Anterior cingulate cortex (tissue), 58 donors: ENCODE data around the gene MYOM1.
A peak's percentile ranks its signal among the peaks of the same experiment; 100 is the strongest.

Experiments used
- DNase-seq, 58 donors: peaks; one replicate each; lab custom pipeline; 2025; lab: John Stamatoyannopoulos, UW

Gene MYOM1

DNA sequence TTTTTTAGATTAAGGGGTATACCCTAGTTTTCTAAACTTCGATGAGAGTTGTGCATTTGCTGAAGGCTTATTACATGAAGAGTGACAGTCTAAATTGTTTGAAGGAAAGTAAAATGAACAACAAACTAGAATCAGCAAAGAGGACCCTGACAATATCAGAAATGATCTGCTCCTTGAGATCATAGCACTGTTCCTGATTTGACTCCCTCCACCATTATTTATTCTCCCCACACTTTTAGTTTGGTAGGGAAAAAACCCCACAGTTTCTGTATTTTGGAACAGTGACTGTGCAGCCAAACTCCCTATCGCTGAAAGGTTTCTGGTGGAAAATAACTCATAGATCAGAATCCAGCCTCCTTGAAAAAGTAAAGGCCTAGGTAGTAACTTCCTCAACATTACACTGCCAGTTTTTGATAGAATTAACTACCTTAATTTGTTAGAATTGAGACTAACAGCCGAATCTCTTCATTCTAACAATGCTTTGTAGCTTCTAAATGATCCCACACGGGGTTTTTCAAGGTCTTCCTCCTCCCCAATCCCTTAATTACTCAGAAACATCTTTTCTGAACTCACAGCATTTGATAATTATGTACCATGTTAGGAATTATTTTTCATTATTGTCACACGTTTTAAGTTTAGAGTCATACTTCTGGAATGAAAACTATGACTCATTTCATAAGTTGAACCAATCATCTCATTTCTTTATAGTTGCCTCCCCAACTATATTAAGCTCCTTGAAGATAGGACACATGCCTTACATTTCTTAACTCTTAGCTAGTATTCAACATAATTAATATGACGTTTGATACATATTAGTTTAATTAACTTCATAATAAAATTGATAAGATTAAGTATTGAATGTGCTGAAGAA, 30.7 kb upstream of the MYOM1 start:
- DNase-seq = no peak

DNA sequence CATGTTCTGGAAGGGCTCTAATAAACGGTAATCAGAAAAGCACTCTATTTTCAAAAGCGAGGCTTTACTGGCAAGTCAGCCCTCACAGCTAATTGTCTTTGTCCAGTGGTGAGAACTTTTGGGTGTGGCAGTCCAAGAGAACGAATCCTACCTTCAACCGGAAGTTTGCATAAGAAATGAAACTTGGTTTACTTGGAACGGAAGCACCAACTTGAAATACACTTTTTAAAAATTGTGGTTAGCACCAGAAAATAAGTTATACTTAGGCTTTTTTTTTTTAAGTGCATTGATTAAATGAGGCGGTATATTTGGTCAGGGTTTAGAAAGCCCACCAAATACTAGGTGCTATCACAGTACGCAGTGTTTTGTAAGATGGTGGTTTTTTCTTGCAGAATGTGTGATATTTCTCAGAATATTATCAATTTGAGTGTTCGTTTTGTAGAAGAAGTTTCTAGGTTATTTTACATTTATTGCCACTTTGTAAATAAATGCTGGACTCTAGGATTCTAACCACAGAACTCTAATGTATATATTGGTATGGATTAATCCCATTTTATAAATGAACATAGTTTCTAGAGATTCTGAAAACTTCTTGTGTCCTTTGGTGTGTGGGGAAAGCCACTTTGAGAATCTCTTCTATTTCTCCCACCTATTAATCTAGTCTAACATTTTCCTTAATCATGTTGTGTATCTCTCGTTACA, 29.0 kb upstream of the MYOM1 start:
- no peak for DNase-seq

DNA sequence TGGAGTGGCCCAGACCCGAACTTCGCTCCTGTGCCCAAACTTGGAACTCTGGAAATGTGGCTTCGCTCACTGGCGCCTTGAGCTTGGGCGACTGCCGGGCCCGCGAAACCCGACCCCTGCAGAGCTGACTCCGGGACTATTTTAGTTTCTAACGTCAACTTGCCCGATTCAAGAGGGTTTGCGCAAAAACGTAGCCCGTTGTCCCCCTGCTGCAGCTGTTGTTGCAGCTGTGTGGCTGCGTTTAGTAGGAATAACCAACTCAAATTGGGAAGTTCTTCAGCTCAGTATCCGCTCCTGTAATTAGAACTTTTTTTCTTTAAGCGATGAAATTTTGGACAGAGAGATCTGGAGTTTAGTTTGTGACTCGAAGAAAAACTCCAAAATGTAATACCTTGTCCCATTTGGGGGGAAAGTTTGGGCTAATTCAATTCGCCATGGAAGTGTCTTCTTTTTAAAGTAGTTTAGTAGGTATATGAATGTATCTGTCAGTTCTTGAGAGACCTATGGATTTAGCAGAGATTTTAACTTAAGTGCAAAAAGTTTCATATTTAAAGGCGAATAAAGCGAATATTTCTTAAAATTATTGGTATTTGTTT, 28.4 kb upstream of the MYOM1 start:
- peak in 11 of 58 donors; percentile 26 to 61 (median 42) for DNase-seq

DNA sequence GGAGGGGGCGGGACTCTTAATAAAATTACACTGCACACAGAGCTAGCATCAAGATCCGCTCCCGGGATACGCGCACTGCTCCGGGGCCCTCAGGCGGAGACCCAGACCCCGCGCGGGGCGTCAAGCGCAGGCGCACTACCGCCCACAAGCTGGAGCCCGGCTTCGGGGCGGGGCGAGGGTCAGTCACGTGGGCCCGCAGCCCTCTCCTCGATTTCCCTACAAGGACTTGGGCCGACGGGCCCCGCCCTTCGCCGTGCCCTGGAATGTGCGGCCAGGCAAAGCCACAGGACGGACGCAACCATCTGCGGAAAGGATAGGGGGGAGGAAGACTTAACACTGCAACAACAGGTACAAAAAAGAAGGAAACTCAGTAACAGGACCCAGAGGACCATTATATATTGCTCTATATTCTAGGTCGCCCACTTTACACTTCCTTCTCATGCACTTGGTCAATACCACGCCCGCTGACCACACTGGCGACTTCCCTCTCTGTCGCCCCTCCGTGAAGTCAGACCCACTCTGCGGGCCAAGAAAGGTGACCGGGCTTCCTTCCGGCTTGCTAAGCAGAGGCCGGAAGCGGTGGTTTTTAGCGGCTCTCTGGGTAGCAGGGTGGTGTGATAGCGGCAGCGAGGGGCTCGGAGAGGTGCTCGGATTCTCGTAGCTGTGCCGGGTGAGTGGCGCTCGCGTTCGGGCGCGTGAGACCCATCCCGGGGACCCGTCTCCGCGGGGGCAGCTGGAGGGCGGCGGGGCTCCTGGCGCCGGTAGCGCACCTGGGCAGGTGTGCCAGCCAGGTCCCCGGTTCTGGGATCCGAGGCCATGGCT, 27.7 kb upstream of the MYOM1 start, which contains the start of gene MYL12A:
Gene MYL12A, plus strand, starts transcription at position 562 of the 822 bp plus-strand sequence. CDS start 5,447 bp downstream, outside the sequence.
- peak; percentile 31 to 94 (median 88) for DNase-seq

DNA sequence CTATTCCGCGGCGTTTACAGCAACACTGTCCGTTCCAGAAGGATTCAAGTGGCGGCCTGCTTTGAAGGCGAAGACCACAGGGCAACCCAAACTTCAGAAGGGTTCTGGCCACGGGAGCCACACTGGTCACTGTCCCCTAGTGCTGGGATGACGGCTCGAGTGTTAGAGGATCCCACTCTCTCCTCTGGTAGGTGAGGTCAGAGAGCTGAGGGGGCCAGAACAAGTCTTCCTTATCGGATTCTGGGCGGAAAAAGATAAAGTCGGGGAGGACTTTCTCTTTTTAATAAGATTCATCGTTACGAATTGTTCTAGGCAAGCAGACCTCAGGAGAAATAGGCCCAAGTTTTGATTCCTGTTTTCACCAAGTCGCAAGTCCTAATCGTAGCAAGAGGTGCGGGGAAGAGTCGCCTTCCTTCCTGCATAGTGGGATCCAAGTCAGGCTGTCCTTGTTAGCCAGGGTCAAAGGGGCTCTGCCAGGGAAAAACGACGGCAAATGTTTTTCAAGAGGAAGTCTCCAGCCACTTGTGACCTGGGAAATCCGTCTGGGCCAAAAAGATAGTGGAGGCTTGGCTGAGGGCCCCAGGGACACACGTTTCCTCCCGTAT, 27.0 kb upstream of the MYOM1 start:
- DNase-seq = peak in 23 of 58 donors; percentile 5 to 70 (median 35)

DNA sequence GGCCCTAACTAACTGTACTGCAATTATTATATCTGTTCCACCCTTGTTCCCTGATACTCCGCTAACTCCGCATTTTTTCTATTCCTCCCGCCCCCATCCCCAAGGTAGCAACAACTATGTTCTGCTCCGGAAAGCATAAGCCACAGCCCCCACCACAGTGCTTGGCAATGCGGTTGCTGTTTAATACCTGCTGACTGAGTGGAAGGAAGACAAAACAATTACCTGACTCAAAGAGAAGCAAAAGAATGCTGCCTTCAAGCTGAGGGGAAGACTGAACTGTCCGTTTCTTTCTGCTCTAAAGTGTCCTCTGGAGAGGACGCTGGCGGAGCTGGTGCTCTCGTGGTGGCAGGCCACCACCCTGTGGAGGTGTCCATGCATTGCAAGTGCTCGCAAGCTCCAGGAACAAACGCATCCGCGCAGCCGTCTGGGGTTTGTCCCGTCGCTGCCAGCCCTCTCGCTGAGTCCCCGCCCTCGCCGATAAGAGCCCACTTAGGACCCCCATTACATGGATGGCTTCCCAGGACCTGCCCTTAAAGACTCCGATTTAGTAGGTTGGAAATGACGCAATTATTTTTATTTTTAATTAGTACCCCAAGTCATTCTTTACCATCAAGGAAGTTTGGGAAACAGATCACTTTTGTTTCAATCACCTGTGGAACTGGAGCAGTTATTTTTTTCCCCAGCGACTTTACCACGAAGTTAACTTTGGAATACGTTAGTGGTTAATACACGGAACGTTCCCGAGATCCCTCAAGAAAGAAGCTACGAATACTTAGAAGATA, 26.3 kb upstream of the MYOM1 start:
- peak in 57 of 58 donors; percentile 9 to 90 (median 74) for DNase-seq

DNA sequence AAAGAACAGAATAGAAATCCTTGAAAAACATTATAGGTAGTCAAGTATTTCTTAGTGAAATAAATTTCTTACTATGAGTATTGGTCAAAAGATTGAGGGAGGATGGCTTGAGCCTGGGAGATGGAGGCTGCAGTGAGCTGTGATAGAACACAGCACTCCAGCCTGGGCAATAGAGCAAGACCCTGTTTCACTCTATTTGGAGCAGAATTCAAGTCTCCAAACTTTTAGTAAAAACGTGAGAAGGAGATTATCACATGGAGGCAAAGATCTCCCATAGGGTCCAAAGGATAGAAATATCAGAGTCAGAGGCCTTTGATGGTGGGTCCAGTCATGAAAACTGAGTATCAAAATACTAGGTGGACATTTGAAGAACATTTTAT, 25.4 kb upstream of the MYOM1 start:
- no peak for DNase-seq

DNA sequence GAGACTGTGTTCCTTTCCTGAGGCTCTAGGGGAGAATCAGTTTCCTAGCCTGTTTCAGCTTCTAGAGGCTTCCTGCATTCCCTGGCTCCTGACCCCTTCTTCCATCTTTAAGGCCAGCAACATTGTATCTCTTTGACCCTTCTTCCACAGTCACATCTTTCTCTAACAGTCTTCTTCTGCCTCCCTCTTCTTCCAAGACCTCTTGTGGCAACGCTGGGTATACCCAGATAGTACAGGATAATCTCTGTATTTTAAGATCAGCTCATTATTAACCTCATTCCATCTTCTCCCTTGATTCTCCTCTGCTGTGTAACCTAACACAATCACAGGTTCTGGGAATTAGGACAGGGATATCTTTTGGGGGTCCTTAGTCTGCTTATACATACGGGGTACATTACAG, 19.0 kb upstream of the MYOM1 start:
- DNase-seq = no peak

DNA sequence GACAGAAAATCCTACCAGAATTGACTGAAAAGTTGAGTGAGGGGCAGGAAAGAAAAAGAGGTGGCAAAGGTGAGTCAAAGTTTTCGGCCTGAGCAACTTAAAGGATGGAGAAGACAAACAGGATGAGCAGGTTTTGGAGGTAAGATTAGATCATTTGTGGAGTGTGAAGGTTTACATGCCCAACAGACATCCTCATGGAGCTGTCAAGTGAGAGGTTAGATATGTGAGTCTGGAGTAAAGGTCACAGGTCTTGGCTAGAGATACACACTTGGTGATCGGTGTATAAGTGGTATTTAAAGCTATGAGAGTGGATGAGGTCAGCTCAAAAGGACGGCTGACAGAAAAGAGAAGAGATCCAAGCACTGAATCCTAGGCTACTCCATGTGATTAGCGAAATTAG, 16.7 kb upstream of the MYOM1 start:
- no peak for DNase-seq

DNA sequence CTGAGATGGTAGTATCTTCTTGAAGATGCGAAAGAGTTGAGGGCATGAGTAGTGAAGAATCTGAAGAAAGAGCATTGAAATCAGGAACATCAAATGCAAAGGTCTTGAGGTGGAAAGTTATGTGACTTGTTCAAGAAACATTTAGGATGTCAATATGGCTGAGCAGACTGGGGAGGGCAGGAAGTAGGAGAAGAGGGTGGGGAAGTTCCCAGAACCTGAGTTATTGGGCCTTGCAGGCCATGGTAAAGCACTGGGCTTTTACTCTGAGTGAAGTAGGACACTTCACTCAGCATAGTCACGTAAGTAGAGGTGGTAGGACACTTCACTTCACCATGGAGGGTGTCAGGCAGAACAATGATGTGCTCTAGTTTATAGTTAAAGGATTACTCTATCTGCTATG, 16.1 kb upstream of the MYOM1 start:
- DNase-seq = no peak

DNA sequence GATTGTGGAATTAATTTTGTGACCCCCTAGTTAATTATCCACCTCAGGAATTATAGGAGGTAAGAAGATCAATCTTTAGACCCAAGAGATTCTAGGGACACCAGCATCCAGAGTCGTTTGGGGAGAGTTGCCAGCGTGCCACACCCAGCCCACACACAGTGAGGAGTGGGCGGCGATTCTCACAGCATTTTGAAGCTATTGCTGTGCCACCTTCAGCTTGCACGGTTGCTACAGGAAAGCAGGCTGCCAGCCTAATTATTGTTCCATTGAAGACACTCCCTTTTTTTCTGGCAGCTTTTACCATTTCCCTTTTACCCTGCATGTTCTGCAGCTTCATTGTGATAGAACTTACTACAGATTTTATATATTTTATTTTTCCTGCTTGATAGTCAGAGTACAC, 14.7 kb upstream of the MYOM1 start:
- peak in 3 of 58 donors; percentile 3 to 36 (median 3) for DNase-seq

DNA sequence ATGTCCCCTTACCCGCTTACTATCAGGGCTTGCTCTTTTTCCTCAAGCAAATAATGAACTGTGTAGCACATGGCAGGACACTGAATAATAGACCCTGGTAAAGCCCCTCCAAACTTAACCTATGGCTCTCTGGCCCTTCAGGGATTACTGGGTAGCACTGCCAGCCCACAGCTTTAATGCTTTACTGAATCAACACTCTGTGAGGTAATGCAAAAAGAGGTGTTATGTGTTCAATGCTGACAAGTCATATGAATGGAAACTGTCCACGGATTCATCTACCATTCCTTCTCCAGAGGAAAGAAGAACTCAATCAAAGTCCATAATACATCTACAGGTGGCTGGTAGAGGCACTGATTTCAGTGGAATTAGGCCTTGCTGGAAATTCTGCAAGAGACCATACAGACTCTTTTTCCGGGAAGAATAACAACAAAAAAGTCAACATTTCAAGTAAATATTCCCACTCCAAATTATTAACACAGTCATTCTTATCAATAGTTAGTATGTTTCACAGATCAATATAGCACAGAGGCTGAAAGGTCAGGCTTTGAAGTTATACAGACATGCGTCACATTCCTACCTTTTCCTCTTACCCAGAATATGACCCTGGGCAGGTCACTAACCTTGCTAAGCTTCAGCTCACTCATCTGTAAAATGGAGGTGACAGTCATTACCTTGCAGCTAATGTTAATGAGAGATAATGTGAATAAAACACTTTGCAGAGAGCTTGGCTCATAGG, 13.8 kb upstream of the MYOM1 start:
- DNase-seq = no peak

DNA sequence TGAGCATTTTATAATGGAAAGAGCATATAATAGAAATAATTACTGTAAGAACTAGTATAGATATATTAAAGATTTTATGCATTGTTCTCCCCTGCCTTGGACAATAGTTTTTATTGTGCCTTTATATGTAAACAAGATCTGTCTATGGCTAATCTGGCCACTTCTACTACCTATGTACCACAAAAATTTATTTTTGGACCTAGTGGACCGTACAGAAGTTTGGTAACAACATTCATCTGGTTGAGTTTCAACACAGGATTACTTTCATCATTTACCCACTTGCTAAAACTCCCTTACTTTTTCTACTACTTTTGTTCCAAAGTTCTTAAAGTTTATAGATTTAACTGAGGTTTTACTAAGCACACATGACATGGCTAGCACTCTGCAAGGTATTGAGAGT, 13.2 kb upstream of the MYOM1 start:
- DNase-seq = no peak

DNA sequence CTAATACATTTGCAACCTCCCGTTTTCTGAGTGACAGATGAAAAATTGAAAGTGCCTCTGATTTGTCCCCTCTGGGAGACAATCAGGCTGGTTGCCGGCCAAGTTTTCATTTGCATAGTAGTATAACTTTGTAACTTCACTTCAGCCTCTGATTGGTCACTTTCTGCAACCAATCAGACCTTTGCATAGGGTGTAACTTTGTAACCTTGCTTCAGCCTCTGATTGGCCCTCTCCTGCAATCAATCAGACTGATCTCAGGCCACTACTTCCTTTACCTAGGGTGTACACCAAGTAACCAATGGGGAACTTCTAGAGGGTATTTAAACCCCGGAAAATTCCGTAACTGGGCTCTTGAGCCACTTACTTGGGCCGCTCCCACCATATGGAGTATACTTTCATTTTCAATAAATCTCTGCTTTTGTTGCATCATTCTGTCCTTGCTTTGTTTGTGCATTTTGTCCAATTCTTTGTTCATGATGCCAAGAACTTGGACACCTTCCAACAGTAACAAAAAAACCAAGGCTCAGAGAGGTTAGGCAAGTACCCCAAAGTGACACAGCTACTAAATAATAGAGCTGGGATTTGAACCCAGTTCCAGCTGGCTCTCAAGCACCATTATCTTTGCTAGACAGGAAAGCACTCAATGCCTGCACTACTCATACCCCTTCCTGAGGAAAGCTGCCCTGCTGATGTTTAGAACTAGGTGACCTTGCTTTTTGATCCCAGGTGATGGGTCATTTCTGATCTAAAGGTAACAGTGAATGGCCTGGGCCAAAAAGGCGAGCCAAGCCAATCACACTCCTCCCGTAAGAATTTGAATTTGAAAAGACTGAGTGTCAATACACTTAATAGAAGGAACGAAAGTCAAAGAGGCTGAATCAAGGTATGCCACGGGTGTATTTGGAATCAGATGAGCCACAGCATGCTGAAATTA, 10.9 kb upstream of the MYOM1 start:
- DNase-seq = no peak

DNA sequence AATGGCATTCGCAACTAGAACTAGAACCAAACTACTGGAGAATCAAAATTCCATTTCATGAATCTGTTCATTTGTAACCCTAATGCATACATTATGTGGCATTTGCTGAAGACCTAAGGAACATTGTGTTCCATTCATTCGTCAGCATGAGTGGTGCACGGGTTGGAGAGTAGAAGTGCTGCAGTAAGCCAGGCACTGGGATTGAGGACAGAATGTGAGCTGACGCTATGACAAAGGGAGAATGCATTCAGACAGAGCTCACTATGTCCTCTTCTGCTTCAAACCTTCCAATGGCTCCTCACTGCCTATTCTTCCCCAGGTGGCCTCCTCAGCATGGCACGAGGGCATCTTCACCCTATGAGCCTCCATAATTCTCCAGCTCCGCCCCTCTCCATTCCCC, 6.3 kb upstream of the MYOM1 start:
- no peak for DNase-seq

DNA sequence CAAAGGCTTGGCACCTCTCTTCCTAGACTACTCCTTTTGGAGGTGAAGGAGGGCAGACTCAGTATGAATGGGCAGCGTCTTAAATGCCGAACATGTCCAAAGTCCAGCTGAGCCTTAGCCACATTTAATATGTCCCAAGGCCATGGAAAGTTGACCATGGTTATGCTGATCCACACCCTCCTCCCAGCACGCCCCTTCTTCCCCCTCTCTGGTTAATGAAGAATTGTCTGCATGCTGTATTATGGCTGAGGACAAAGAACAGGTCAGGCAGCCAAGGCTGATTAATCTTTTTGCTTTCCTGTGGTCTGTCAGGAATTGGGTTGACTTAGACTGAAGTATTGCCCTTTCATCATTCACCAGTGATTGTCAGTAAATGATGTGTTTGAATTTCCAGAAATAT, 5.8 kb upstream of the MYOM1 start:
- DNase-seq = no peak

DNA sequence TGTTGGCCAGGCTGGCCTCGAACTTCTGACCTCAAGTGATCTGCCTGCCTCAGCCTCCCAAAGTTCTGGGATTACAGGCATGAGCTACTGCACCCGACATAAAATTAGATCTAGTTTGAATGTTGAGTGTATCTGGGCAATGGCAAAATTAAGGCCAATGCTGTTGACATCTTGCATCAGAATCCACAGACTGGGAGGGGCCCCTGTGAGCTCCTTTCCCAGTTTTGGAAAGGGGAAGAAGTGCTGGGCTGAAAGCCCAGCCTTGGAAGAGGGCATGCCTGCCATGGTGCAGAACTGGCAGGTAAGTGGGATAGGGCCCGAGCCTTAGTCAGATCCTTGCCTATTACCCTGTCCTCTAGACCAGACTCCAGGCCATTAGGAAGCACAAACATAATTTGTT, 4.5 kb upstream of the MYOM1 start:
- no peak for DNase-seq
